ENCODE results near the gene GMPR2.

DNA sequence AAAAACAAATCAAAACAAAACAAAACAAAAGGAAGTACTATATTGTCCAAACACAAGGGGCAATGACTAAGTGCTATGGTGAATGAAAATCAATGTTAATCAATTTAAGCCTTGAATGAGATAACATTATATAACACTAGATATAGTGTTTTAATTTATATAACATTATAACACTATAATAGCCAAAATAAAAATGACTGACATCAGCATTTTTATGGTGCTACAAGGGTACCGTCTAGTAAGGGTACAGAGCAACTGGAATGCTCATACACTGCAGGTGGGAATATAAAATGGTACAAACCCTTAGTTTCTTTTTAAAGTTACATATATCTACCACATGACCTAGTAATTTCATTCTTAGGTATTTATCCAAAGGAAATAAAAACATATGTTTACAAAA lies 6.3 kb upstream of the GMPR2 start:
- TF ChIP-seq, protein P1, sequence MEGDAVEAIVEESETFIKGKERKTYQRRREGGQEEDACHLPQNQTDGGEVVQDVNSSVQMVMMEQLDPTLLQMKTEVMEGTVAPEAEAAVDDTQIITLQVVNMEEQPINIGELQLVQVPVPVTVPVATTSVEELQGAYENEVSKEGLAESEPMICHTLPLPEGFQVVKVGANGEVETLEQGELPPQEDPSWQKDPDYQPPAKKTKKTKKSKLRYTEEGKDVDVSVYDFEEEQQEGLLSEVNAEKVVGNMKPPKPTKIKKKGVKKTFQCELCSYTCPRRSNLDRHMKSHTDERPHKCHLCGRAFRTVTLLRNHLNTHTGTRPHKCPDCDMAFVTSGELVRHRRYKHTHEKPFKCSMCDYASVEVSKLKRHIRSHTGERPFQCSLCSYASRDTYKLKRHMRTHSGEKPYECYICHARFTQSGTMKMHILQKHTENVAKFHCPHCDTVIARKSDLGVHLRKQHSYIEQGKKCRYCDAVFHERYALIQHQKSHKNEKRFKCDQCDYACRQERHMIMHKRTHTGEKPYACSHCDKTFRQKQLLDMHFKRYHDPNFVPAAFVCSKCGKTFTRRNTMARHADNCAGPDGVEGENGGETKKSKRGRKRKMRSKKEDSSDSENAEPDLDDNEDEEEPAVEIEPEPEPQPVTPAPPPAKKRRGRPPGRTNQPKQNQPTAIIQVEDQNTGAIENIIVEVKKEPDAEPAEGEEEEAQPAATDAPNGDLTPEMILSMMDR (IDR thresholded peaks at IDR 0.05) = no peak
- no peak for TF ChIP-seq POLR2A (IDR thresholded peaks at IDR 0.05)
- no peak for TF ChIP-seq POLR2AphosphoS5 (IDR thresholded peaks at IDR 0.05)

All from suprapubic skin (tissue), 4 donors.